ENCODE measurements around the gene TYW1.

GRCh38 chr7:67100956-67101361 is 104.3 kb downstream of the TYW1 start:
- TF ChIP-seq CTCF (IDR thresholded peaks at IDR 0.05; ENCODE audit: insufficient read depth, low read depth, low read length) (no peak), EZH2 (IDR thresholded peaks at IDR 0.05; ENCODE audit: insufficient read depth, low read length) (no peak)
